ENCODE measurements around the gene GLUD1.
A peak's percentile ranks its signal among the peaks of the same experiment; 100 is the strongest.
"Not testable (repeated sequence)": the region's sequence is repeated elsewhere in the genome, so short reads cannot be mapped to it uniquely, and the experiment has no call there.

GLUD1 gene

GRCh38 chr10:87094373-87095235 lies at the start of gene GLUD1, which contains the start of gene SHLD2:
Gene GLUD1 (minus strand): TSS chr10:87094843. CDS start chr10:87094769, 74 bp downstream.
Gene SHLD2 (plus strand): TSS chr10:87095206. CDS start chr10:87151355, 56,149 bp downstream.
- DNase-seq, result peak; percentile 15 to 46

- DNase-seq, result not testable (repeated sequence)
These were observed 48.4 kb upstream of the GLUD1 start for GRCh38 chr10:87143109-87143418.

GRCh38 chr10:87142230-87143108 lies 47.8 kb upstream of the GLUD1 start:
- DNase-seq, result not testable (repeated sequence)

GRCh38 chr10:87137478-87137877 lies 42.8 kb upstream of the GLUD1 start:
- DNase-seq, result not testable (repeated sequence)

GRCh38 chr10:87134440-87134839 lies 39.8 kb upstream of the GLUD1 start:
- DNase-seq, result not testable (repeated sequence)

- DNase-seq, result not testable (repeated sequence)
These were observed 39.3 kb upstream of the GLUD1 start for GRCh38 chr10:87133936-87134335.

- not testable (repeated sequence) for DNase-seq
These were observed 37.5 kb upstream of the GLUD1 start for GRCh38 chr10:87132176-87132575.

- not testable (repeated sequence) for DNase-seq
These were observed 33.0 kb upstream of the GLUD1 start for GRCh38 chr10:87127607-87128156.

- DNase-seq, result not testable (repeated sequence)
These were observed 32.4 kb upstream of the GLUD1 start for GRCh38 chr10:87127048-87127447.

- not testable (repeated sequence) for DNase-seq
These were observed 28.7 kb upstream of the GLUD1 start for GRCh38 chr10:87123351-87123750.

GRCh38 chr10:87119029-87119428 lies 24.4 kb upstream of the GLUD1 start:
- DNase-seq, result not testable (repeated sequence)

GRCh38 chr10:87118122-87118521 lies 23.5 kb upstream of the GLUD1 start:
- DNase-seq, result not testable (repeated sequence)

- no peak for DNase-seq
These were observed 10.9 kb upstream of the GLUD1 start for GRCh38 chr10:87105446-87106124.

- DNase-seq, result not testable (repeated sequence)
These were observed 10.1 kb upstream of the GLUD1 start for GRCh38 chr10:87104727-87105126.

GRCh38 chr10:87101996-87102395 lies 7.4 kb upstream of the GLUD1 start:
- no peak for DNase-seq

GRCh38 chr10:87095236-87095945 lies 748 bp upstream of the GLUD1 start:
- peak in 1 of 2 experiments; percentile 20 for DNase-seq

- no peak for DNase-seq
These were observed 841 bp downstream of the GLUD1 start for GRCh38 chr10:87093632-87094372.

- no peak for DNase-seq
These were observed 1.6 kb downstream of the GLUD1 start for GRCh38 chr10:87092861-87093631.

- DNase-seq, result no peak
These were observed 2.2 kb downstream of the GLUD1 start for GRCh38 chr10:87092376-87092860.

- no peak for DNase-seq
These were observed 3.9 kb downstream of the GLUD1 start for GRCh38 chr10:87090779-87091178.
